ENCODE results near the gene SCNN1A. TPM values are rescaled to one million over a fixed set of nuclear protein-coding genes. Genes with fewer than 3 reads are reported as not detected.

SCNN1A gene
- total and polyA plus RNA-seq, 2 donors, result 5.7 to 10.4 TPM

Small RNA genes lying within 50 kb of the gene (small RNA-seq; reads per million reads assigned to genes)
- gene RN7SL391P, result not detected

Other genes starting within 250 kb of the SCNN1A start
- gene CD9, start 175.2 kb downstream of the SCNN1A start, total RNA-seq, result 215 TPM
- gene CD9, start 175.2 kb downstream of the SCNN1A start, polyA plus RNA-seq, result 554 TPM
- 6.2 TPM for gene PLEKHG6, start 64.9 kb downstream of the SCNN1A start, total RNA-seq
- 9.6 TPM for gene PLEKHG6, start 64.9 kb downstream of the SCNN1A start, polyA plus RNA-seq
- gene TNFRSF1A, start 33.5 kb downstream of the SCNN1A start, total RNA-seq, result 56.1 TPM
- 223 TPM for gene TNFRSF1A, start 33.5 kb downstream of the SCNN1A start, polyA plus RNA-seq
- 29.6 TPM for gene LTBR, start 8.6 kb upstream of the SCNN1A start, total RNA-seq
- gene LTBR, start 8.6 kb upstream of the SCNN1A start, polyA plus RNA-seq, result 126 TPM
- 0.26 TPM for gene CD27, start 69.4 kb upstream of the SCNN1A start, total RNA-seq
- 1.7 TPM for gene CD27, start 69.4 kb upstream of the SCNN1A start, polyA plus RNA-seq
- 11.1 TPM for gene TAPBPL, start 76.5 kb upstream of the SCNN1A start, total RNA-seq
- 21.8 TPM for gene TAPBPL, start 76.5 kb upstream of the SCNN1A start, polyA plus RNA-seq
- 11.5 TPM for gene VAMP1, start 95.1 kb upstream of the SCNN1A start, total RNA-seq
- gene VAMP1, start 95.1 kb upstream of the SCNN1A start, polyA plus RNA-seq, result 16.7 TPM
- gene MRPL51, start 117.7 kb upstream of the SCNN1A start, total RNA-seq, result 77.0 TPM
- 85.6 TPM for gene MRPL51, start 117.7 kb upstream of the SCNN1A start, polyA plus RNA-seq
- gene NCAPD2, start 118.5 kb upstream of the SCNN1A start, total RNA-seq, result 30.2 TPM
- 19.0 TPM for gene NCAPD2, start 118.5 kb upstream of the SCNN1A start, polyA plus RNA-seq
- gene GAPDH, start 159.0 kb upstream of the SCNN1A start, total RNA-seq, result 1,141 TPM
- gene GAPDH, start 159.0 kb upstream of the SCNN1A start, polyA plus RNA-seq, result 3,231 TPM
- 9.7 TPM for gene IFFO1, start 180.5 kb upstream of the SCNN1A start, total RNA-seq
- 31.4 TPM for gene IFFO1, start 180.5 kb upstream of the SCNN1A start, polyA plus RNA-seq
- 9.0 TPM for gene NOP2, start 192.7 kb upstream of the SCNN1A start, total RNA-seq
- gene NOP2, start 192.7 kb upstream of the SCNN1A start, polyA plus RNA-seq, result 18.7 TPM
- gene CHD4, start 231.8 kb upstream of the SCNN1A start, total RNA-seq, result 142 TPM
- 135 TPM for gene CHD4, start 231.8 kb upstream of the SCNN1A start, polyA plus RNA-seq